ENCODE results near the gene RABGAP1L.

GRCh38 chr1:174274452-174274851, 115.1 kb downstream of the RABGAP1L start:
- TF ChIP-seq POLR2AphosphoS5 (IDR thresholded peaks at IDR 0.05; ENCODE audit: low read length) = no peak
- TF ChIP-seq SPI1 (IDR thresholded peaks at IDR 0.05; ENCODE audit: borderline replicate concordance, insufficient read depth, low read depth, low read length) = no peak
- no peak for TF ChIP-seq EZH2 (IDR thresholded peaks at IDR 0.05; ENCODE audit: borderline replicate concordance, control insufficient read depth, low read depth, low read length)
- no peak for TF ChIP-seq ELK1 (IDR thresholded peaks at IDR 0.05; ENCODE audit: low read depth, low read length)
- no peak for TF ChIP-seq CTCF (IDR thresholded peaks at IDR 0.05 in 2 of 3, conservative IDR thresholded peaks at IDR 0.05 in 1 of 3; ENCODE audit: control insufficient read depth in 2 of 3, extremely low read depth in 1 of 3, insufficient read depth in 1 of 3, low read depth in 3 of 3, low read length in 3 of 3)
- TF ChIP-seq HSF1 (IDR thresholded peaks at IDR 0.05; ENCODE audit: low read depth, low read length) = no peak
- no peak for TF ChIP-seq EP300 (IDR thresholded peaks at IDR 0.05; ENCODE audit: borderline replicate concordance in 1 of 2, control insufficient read depth in 1 of 2, low read depth in 2 of 2, low read length in 2 of 2)
- TF ChIP-seq POLR2A (IDR thresholded peaks at IDR 0.05; ENCODE audit: low read depth, low read length) = no peak
- no peak for TF ChIP-seq ZBTB33 (IDR thresholded peaks at IDR 0.05)
- TF ChIP-seq, protein P1, sequence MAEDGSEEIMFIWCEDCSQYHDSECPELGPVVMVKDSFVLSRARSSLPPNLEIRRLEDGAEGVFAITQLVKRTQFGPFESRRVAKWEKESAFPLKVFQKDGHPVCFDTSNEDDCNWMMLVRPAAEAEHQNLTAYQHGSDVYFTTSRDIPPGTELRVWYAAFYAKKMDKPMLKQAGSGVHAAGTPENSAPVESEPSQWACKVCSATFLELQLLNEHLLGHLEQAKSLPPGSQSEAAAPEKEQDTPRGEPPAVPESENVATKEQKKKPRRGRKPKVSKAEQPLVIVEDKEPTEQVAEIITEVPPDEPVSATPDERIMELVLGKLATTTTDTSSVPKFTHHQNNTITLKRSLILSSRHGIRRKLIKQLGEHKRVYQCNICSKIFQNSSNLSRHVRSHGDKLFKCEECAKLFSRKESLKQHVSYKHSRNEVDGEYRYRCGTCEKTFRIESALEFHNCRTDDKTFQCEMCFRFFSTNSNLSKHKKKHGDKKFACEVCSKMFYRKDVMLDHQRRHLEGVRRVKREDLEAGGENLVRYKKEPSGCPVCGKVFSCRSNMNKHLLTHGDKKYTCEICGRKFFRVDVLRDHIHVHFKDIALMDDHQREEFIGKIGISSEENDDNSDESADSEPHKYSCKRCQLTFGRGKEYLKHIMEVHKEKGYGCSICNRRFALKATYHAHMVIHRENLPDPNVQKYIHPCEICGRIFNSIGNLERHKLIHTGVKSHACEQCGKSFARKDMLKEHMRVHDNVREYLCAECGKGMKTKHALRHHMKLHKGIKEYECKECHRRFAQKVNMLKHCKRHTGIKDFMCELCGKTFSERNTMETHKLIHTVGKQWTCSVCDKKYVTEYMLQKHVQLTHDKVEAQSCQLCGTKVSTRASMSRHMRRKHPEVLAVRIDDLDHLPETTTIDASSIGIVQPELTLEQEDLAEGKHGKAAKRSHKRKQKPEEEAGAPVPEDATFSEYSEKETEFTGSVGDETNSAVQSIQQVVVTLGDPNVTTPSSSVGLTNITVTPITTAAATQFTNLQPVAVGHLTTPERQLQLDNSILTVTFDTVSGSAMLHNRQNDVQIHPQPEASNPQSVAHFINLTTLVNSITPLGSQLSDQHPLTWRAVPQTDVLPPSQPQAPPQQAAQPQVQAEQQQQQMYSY (CRISPR knock-in tag; IDR thresholded peaks at IDR 0.05) = no peak
- TF ChIP-seq ZSCAN29 (IDR thresholded peaks at IDR 0.05) = no peak
- no peak for TF ChIP-seq SUZ12 (IDR thresholded peaks at IDR 0.05; ENCODE audit: unreplicated experiment)
- TF ChIP-seq FOS (IDR thresholded peaks at IDR 0.05; ENCODE audit: borderline replicate concordance, extremely low read depth, insufficient read length) = no peak

All from GM12878 (cell line).